ENCODE data around the gene MPDZ. TPM values are rescaled to one million over a fixed set of nuclear protein-coding genes. Genes with fewer than 3 reads are reported as not detected.

Gene MPDZ
- total RNA-seq, 4 donors from 2014 or later: 59.5 to 105 (median 74.3) TPM

GRCh38 chr9:13252852-13253251, 26.6 kb downstream of the MPDZ start:
- Histone ChIP-seq H3K27ac (replicated peaks in 1 of 4) (no peak overlapping the region), H3K4me3 (no peak overlapping the region), H3K27me3 (no peaks in the 10 kb centered on the region), H3K36me3 (peaks cover 0 to 6% (median 2%) of the 10 kb centered on the region in 4 donors), H3K9me3 (peaks cover 0 to 8% (median 0%) of the 10 kb centered on the region in 4 donors), H3K4me1 (peaks cover 8 to 26% (median 13%) of the 10 kb centered on the region in 4 donors)
- no peak for DNase-seq (ENCODE audit: extremely low spot score)
- intact Hi-C loops (cut with DNase I): no loop called here
- TF ChIP-seq EP300 (IDR thresholded peaks at IDR 0.05) (no peak), POLR2AphosphoS5 (IDR thresholded peaks at IDR 0.05) (no peak), CTCF (IDR thresholded peaks at IDR 0.05) (no peak), POLR2A (IDR thresholded peaks at IDR 0.05; ENCODE audit: low read depth) (no peak)
- 50% methylated on average over 4 of the region's 4 CpGs for WGBS

GRCh38 chr9:13244181-13244580, 35.3 kb downstream of the MPDZ start:
- H3K27me3 ChIP-seq: no peaks in the 10 kb centered on the region
- intact Hi-C loops (cut with DNase I): no loop called here
- TF ChIP-seq CTCF (IDR thresholded peaks at IDR 0.05): no peak
- no peak for DNase-seq (ENCODE audit: extremely low spot score)
- H3K4me1 ChIP-seq: no peaks in the 10 kb centered on the region
- H3K9me3 ChIP-seq: no peaks in the 10 kb centered on the region
- no peak overlapping the region for H3K27ac ChIP-seq (replicated peaks in 1 of 4)
- 86% methylated on average over 3 of the region's 3 CpGs for WGBS
- no peak overlapping the region for H3K4me3 ChIP-seq
- peaks cover 4 to 43% (median 22%) of the 10 kb centered on the region in 4 donors for H3K36me3 ChIP-seq

GRCh38 chr9:13241283-13241682, 38.2 kb downstream of the MPDZ start:
- Histone ChIP-seq H3K27ac (replicated peaks in 1 of 4) (no peak overlapping the region), H3K4me3 (no peak overlapping the region), H3K36me3 (peaks cover 2 to 28% (median 16%) of the 10 kb centered on the region in 4 donors), H3K27me3 (no peaks in the 10 kb centered on the region), H3K9me3 (no peaks in the 10 kb centered on the region), H3K4me1 (no peaks in the 10 kb centered on the region)
- 92% methylated on average over 2 of the region's 2 CpGs for WGBS
- DNase-seq (ENCODE audit: extremely low spot score): no peak
- no peak for TF ChIP-seq CTCF (IDR thresholded peaks at IDR 0.05)
- no peak for TF ChIP-seq EP300 (IDR thresholded peaks at IDR 0.05)
- TF ChIP-seq POLR2A (IDR thresholded peaks at IDR 0.05; ENCODE audit: low read depth): no peak
- TF ChIP-seq POLR2AphosphoS5 (IDR thresholded peaks at IDR 0.05): no peak
- intact Hi-C loops (cut with DNase I): no loop called here

GRCh38 chr9:13239660-13240059, 39.8 kb downstream of the MPDZ start:
- Histone ChIP-seq H3K27ac (replicated peaks in 1 of 4) (no peak overlapping the region), H3K36me3 (peaks cover 0 to 20% (median 12%) of the 10 kb centered on the region in 4 donors), H3K27me3 (no peaks in the 10 kb centered on the region), H3K4me1 (no peaks in the 10 kb centered on the region), H3K4me3 (no peak overlapping the region), H3K9me3 (no peaks in the 10 kb centered on the region)
- no peak for DNase-seq (ENCODE audit: extremely low spot score)
- TF ChIP-seq POLR2A (IDR thresholded peaks at IDR 0.05; ENCODE audit: low read depth): no peak
- no peak for TF ChIP-seq CTCF (IDR thresholded peaks at IDR 0.05)
- no peak for TF ChIP-seq POLR2AphosphoS5 (IDR thresholded peaks at IDR 0.05)
- no peak for TF ChIP-seq EP300 (IDR thresholded peaks at IDR 0.05)
- intact Hi-C loops (cut with DNase I): no loop called here

- Histone ChIP-seq H3K4me3 (no peak overlapping the region), H3K27ac (replicated peaks in 1 of 4) (no peak overlapping the region), H3K36me3 (peaks cover 0 to 20% (median 12%) of the 10 kb centered on the region in 4 donors), H3K4me1 (no peaks in the 10 kb centered on the region), H3K27me3 (no peaks in the 10 kb centered on the region), H3K9me3 (no peaks in the 10 kb centered on the region)
- no peak for DNase-seq (ENCODE audit: extremely low spot score)
- intact Hi-C loops (cut with DNase I): no loop called here
- WGBS: 63% methylated on average over 1 of the region's 1 CpG
- TF ChIP-seq EP300 (IDR thresholded peaks at IDR 0.05) (no peak), CTCF (IDR thresholded peaks at IDR 0.05) (no peak), POLR2A (IDR thresholded peaks at IDR 0.05; ENCODE audit: low read depth) (no peak), POLR2AphosphoS5 (IDR thresholded peaks at IDR 0.05) (no peak)
Measured at GRCh38 chr9:13239208-13239607, 40.3 kb downstream of the MPDZ start.

Data from esophagus muscularis mucosa (tissue), 4 donors.